GM19455 (cell line): ENCODE results near the gene FAM20C.

ENCODE experiments used
- ATAC-seq: cut with Tn5 transposase; IDR thresholded peaks from one replicate; pipeline ENCODE4 v1.9.1; 2021; ENCODE audit not compliant: unreplicated experiment

Gene FAM20C

GRCh38 chr7:300546-301290 is 108.3 kb downstream of the FAM20C start:
- ATAC-seq: no peak

- no peak for ATAC-seq
Observed at GRCh38 chr7:301291-302053, 109.1 kb downstream of the FAM20C start.

- ATAC-seq: no peak
Observed at GRCh38 chr7:302054-302992, 110.0 kb downstream of the FAM20C start.

GRCh38 chr7:303425-303824 is 111.1 kb downstream of the FAM20C start:
- no peak for ATAC-seq

- ATAC-seq: no peak
Observed at GRCh38 chr7:303884-304573, 111.7 kb downstream of the FAM20C start.

GRCh38 chr7:304574-305409 is 112.4 kb downstream of the FAM20C start:
- no peak for ATAC-seq

GRCh38 chr7:305410-306151 is 113.2 kb downstream of the FAM20C start:
- ATAC-seq: no peak

- ATAC-seq: no peak
Observed at GRCh38 chr7:307970-308369, 115.6 kb downstream of the FAM20C start.

GRCh38 chr7:309586-310228 is 117.3 kb downstream of the FAM20C start:
- ATAC-seq: no peak
